Measurements from ENCODE around the gene HOXA4. TPM values are rescaled to one million over a fixed set of nuclear protein-coding genes. Genes with fewer than 3 reads are reported as not detected.

The HOXA4 gene
- polyA plus RNA-seq, 1 donor (not counting 4 experiments of a cell fraction or from before 2014, with no cell fraction given): 1.5 TPM

- Histone ChIP-seq H3K27me3 (ENCODE audit: control insufficient read depth, extremely low read depth, insufficient read depth, low read length) (peaks cover 2% of the 10 kb centered on the region), H3K4me1 (ENCODE audit: control insufficient read depth, extremely low read depth, insufficient read depth, low read length) (peaks cover 32% of the 10 kb centered on the region), H3K27ac (ENCODE audit: control insufficient read depth, insufficient read depth, low read length) (peak overlapping the region; percentile 87), H2AFZ (ENCODE audit: control insufficient read depth, low read length) (peak overlapping the region; percentile 53), H3K4me2 (ENCODE audit: control insufficient read depth, extremely low read depth, insufficient read depth, low read depth, low read length) (peak overlapping the region; percentile 98), H4K20me1 (ENCODE audit: control insufficient read depth, extremely low read depth, insufficient read depth, low read length) (no peaks in the 10 kb centered on the region), H3K36me3 (ENCODE audit: control insufficient read depth in 2 of 2, extremely low read depth in 1 of 2, insufficient read depth in 2 of 2, low read length in 2 of 2) (peaks cover 0 to 4% of the 10 kb centered on the region in 2 experiments), H3K9me1 (ENCODE audit: control insufficient read depth, extremely low read depth, insufficient read depth, low read length) (no peaks in the 10 kb centered on the region), H3K9me3 (ENCODE audit: control insufficient read depth, low read depth, low read length) (no peaks in the 10 kb centered on the region), H3K79me2 (ENCODE audit: control insufficient read depth, insufficient read depth, low read length) (peaks cover 77% of the 10 kb centered on the region), H3K9ac (ENCODE audit: control insufficient read depth, extremely low read depth, insufficient read depth, low read length) (peak overlapping the region; percentile 83), H3K4me3 (ENCODE audit: control insufficient read depth in 2 of 3, extremely low read depth in 1 of 3, insufficient read depth in 2 of 3, low read depth in 1 of 3, low read length in 3 of 3) (peak overlapping the region; percentile 78 to 94 (median 84))
- no peak for FAIRE-seq
- dilution Hi-C loops (cut with MboI; ENCODE audit: extremely low pct_ligation_motif_present, low sequenced_read_pairs): no loop called here
- DNase-seq (ENCODE audit: low read depth, low spot score): no peak
- TF ChIP-seq EZH2 (IDR thresholded peaks at IDR 0.05; ENCODE audit: low read length): no peak
- TF ChIP-seq, protein P1, sequence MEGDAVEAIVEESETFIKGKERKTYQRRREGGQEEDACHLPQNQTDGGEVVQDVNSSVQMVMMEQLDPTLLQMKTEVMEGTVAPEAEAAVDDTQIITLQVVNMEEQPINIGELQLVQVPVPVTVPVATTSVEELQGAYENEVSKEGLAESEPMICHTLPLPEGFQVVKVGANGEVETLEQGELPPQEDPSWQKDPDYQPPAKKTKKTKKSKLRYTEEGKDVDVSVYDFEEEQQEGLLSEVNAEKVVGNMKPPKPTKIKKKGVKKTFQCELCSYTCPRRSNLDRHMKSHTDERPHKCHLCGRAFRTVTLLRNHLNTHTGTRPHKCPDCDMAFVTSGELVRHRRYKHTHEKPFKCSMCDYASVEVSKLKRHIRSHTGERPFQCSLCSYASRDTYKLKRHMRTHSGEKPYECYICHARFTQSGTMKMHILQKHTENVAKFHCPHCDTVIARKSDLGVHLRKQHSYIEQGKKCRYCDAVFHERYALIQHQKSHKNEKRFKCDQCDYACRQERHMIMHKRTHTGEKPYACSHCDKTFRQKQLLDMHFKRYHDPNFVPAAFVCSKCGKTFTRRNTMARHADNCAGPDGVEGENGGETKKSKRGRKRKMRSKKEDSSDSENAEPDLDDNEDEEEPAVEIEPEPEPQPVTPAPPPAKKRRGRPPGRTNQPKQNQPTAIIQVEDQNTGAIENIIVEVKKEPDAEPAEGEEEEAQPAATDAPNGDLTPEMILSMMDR (optimal IDR thresholded peaks at IDR 0.05 in 1 of 3, IDR thresholded peaks at IDR 0.05 in 1 of 3, conservative IDR thresholded peaks at IDR 0.05 in 1 of 3; ENCODE audit: extremely low read depth in 1 of 3, insufficient read depth in 2 of 3, low read length in 3 of 3): no peak
Measured at GRCh38 chr7:27169658-27170425, 39.3 kb upstream of the HOXA4 start.

- Histone ChIP-seq H3K9me3 (ENCODE audit: control insufficient read depth, low read depth, low read length) (no peaks in the 10 kb centered on the region), H3K36me3 (ENCODE audit: control insufficient read depth in 2 of 2, extremely low read depth in 1 of 2, insufficient read depth in 2 of 2, low read length in 2 of 2) (peaks cover 7 to 8% of the 10 kb centered on the region in 2 experiments), H3K4me2 (ENCODE audit: control insufficient read depth, extremely low read depth, insufficient read depth, low read depth, low read length) (peak overlapping the region; percentile 98), H2AFZ (ENCODE audit: control insufficient read depth, low read length) (peak overlapping the region; percentile 6), H3K4me1 (ENCODE audit: control insufficient read depth, extremely low read depth, insufficient read depth, low read length) (peaks cover 32% of the 10 kb centered on the region), H3K9ac (ENCODE audit: control insufficient read depth, extremely low read depth, insufficient read depth, low read length) (peak overlapping the region; percentile 83), H3K27ac (ENCODE audit: control insufficient read depth, insufficient read depth, low read length) (peak overlapping the region; percentile 87), H3K9me1 (ENCODE audit: control insufficient read depth, extremely low read depth, insufficient read depth, low read length) (no peaks in the 10 kb centered on the region), H3K27me3 (ENCODE audit: control insufficient read depth, extremely low read depth, insufficient read depth, low read length) (no peaks in the 10 kb centered on the region), H3K79me2 (ENCODE audit: control insufficient read depth, insufficient read depth, low read length) (peaks cover 90% of the 10 kb centered on the region), H3K4me3 (ENCODE audit: control insufficient read depth in 2 of 3, extremely low read depth in 1 of 3, insufficient read depth in 2 of 3, low read depth in 1 of 3, low read length in 3 of 3) (peak overlapping the region; percentile 78 to 94 (median 84)), H4K20me1 (ENCODE audit: control insufficient read depth, extremely low read depth, insufficient read depth, low read length) (no peaks in the 10 kb centered on the region)
- TF ChIP-seq, protein P1 (optimal IDR thresholded peaks at IDR 0.05 in 1 of 3, IDR thresholded peaks at IDR 0.05 in 1 of 3, conservative IDR thresholded peaks at IDR 0.05 in 1 of 3; ENCODE audit: extremely low read depth in 1 of 3, insufficient read depth in 2 of 3, low read length in 3 of 3): no peak
- TF ChIP-seq EZH2 (IDR thresholded peaks at IDR 0.05; ENCODE audit: low read length): no peak
- FAIRE-seq (no peak), DNase-seq (ENCODE audit: low read depth, low spot score) (no peak)
- dilution Hi-C loops (cut with MboI; ENCODE audit: extremely low pct_ligation_motif_present, low sequenced_read_pairs): no loop called here
Measured at GRCh38 chr7:27168265-27168947, 37.8 kb upstream of the HOXA4 start.
